Measurements from ENCODE around the gene OXER1.

- TF ChIP-seq CTCF (IDR thresholded peaks at IDR 0.05) (no peak), POLR2A (IDR thresholded peaks at IDR 0.05) (no peak)
These were observed 50.0 kb downstream of the OXER1 start for GRCh38 chr2:42713920-42714319.
